NCI-H2029 treated with DMSO at 0.1 percent for 48 hours (cell line): Measurements from ENCODE around the gene IGSF9.
"Not testable (repeated sequence)": the region's sequence is repeated elsewhere in the genome, so short reads cannot be mapped to it uniquely, and the experiment has no call there.

Source experiments
- DNase-seq: peaks from one replicate; lab custom pipeline; 2025; lab: John Stamatoyannopoulos, UW

Gene IGSF9

DNA sequence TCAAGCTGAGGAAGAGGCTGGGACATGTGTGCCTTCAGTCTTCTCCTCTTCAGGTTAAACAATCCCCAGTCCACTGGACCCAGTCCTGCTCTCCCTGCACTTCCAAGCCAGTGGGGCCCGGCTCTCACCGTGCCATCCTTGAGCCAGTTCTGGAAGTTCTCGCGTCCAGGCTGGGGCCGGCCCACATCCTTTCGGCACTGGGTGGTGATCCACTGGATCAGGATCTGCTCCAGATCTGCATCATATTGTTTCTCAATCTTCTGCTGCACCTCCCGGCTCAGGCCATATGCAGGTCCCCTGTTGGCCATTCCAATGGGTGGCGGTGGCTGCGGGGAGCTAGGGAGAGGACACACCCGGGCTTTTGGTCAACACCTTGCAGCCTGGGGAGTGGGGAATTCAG lies 25.2 kb downstream of the IGSF9 start:
- no peak for DNase-seq

DNA sequence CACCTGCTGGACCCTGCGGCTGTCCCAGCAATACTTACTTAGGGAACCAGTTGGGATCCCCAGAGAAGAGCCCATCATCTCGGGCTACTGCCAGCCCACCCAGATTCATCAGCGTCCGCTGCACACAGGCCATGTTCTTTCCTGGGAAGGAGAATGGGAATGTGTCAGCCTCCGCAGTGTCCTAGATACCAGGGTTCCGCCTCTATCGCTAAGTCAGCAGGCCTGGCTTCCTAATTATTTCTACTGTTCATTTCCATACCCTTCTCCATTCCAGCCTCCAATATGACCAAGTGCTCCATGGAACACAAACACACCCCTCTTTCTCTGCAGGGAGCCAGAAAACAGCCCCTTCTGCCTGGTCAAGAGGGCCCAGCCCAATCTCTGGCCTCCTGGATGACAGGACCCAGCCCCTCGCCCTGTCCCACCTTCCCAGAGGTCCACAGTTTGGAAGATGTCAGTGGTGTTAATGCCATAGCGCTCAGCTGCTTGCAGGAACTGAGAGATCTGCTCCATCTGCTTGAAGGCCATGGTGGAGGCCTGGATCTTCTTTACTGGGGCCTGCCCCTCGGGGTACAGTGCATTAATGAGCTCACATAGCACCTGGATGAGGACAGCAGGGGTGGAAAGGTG lies 26.1 kb downstream of the IGSF9 start:
- no peak for DNase-seq

DNA sequence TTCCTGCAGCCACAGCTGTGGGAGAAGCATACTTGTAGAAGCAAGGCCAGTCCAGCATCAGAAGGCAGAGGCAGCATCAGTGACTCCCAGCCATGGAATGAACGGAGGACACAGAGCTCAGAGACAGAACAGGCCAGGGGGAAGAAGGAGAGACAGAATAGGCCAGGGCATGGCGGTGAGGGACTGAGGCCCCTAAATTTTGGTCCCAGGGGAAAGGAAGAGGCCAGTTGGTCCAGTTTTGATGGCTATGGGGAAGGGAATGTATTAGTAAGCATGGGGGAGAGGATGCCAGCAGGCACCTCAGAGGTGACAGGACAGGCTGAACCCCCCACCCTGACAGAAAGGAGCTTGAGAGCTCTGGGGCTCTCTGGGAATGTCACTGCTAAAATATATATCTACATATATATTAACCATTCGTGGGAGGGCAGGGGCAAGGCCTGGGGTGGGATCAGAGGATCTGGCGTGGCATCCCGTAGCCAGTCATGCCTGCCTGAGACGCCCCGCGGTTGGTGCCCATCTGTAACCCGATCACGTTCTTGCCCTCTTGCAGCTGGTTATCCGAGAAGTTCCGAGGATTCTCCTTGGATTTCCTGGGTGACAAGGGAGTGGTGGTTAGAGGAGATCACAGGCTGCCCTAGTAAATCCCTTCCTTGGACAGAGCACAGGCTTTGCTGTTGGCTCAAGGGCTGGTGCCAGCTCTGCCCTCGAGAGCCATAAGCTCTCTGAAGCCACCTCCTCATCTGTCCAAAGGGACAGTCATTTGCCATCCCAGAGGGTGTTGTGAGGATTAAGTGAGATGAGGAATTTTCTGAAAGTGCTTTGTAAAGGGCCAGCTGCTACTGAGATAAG lies 26.8 kb downstream of the IGSF9 start:
- DNase-seq: no peak

DNA sequence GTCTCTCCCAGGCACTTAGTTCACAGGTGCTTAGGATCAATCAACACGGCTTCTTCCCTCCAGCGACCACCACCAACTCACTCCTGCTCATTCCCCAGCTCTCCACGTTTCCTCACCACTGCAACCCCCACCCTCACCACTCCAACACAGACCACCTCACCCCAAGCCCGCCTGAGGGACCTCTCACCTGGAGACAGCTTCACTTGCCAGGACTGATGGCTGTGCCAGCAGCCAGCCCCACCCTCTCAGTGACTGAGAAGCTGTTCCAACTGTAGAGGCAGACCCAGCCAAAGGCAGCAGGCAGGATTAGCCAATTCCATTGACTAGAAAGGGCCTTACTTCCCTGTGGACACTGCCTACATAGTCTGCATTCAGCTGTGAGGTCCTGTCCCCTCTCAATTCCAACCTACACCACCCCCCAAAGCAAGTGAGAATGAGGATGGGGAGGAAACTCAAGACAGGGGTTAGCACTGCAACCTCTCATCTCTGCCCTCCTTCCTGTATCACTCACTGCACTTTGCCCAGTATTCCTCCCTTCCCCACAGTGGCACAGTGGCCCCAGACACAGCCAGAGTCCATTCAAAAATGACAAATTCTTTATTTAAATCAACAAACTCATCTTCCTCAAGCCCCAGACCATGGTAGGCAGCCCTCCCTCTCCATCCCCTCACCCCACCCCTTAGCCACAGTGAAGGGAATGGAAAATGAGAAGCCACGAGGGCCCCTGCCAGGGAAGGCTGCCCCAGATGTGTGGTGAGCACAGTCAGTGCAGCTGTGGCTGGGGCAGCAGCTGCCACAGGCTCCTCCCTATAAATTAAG lies 27.7 kb downstream of the IGSF9 start:
- DNase-seq: no peak

DNA sequence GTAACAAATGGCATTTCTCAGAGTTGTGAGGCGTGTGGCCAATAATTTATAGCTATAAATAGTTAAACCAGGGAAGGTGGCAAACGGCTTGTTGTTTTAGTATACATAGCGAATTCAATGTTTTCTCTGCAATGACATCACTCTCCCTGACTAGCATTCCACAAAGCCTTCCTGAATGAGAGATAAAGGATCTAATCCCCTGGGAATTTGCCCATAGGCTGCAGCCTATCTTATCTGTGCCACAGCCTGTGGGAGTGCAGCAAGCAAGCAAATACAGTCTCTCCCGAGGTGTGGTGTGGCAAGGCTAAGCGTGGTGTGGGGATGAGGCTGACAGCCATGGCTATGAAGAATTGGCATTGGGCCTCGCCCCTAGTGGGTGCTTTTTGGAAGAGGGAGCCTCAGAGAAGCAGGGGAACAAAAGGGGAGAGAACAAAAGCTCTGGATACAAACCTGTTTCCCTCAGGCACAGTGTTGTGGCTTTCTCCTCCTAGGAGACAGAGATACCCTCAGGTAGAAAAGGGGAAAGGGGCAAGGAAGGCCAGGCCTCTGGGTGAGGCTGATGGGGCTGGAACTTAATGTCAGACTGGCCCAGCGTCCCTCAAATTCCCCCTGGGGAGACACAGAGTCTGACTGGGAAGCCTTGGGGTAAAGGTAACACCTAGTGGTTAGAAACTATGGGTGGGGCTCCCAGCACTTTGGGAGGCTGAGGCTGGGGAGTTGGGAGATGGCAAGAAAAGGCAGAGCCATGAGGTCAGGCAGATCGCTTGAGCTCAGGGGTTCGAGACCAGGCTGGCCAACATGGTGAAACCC lies 29.0 kb downstream of the IGSF9 start:
- peak; percentile 23 for DNase-seq

DNA sequence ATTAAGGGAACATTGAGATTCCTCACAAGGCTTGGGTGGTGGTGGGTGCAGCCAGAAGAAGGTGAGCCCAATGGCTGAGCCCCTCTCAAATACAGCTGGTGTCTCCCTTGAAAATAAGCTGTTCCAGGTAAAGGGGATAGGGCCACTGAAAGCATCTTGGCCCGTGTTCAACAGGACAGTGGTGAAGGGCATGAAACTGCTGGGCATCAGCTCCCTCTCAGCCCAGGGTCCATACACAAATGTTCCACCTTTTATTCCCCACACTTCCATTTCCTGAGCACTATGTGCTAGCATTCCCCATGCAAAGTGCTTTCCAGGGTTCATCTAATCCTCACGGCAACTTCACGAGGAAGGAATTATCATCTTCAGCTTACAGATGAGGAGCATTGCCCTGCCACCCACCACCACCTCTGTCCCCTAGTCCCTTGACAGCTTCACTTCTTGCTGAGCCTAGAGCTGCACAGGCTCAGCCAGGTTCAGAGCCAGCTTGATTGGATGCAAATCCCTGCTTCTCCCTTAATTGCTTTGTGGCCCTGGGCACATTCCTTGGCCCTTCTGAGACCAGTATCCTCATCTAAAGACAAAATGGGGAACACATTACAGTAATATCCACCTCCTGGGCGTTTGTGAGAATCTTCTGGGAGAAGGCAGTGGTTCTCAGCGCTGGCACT lies 29.7 kb downstream of the IGSF9 start:
- no peak for DNase-seq

DNA sequence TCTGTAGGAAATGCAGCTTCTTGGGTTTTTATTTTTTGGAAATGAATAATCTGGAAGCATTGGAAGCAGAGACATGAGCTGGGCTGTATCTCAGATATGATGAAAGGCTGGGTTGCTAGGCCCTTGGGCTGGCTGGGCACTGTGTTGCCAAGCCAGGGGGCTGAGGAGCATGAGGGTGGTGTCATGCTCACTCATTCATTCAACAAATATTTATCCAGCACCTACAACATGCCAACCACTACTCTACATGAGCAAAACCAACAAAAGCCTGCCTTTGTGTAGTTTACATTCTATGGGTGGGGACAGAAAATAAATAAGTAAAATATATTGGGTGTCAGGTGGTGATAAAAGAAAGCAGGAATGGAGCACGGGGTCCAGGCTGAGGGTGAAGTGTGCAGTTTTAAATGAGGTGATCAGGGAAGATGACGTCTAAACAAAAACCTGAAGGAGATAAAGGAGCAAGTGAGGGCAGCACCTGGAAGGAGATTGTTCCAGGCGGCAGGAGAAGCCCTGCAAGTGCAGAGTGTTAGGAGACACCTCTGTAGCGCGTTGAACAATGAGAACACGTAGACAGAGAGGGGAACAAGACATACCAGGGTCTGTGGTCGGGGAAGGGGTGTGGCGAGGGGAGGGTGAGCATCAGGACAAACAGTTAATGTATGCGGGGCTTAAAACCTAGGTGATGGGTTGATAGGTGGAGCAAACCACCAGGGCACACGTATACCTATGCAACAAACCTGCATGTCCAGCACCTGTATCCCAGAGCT lies 31.0 kb downstream of the IGSF9 start:
- DNase-seq: peak; percentile 51

DNA sequence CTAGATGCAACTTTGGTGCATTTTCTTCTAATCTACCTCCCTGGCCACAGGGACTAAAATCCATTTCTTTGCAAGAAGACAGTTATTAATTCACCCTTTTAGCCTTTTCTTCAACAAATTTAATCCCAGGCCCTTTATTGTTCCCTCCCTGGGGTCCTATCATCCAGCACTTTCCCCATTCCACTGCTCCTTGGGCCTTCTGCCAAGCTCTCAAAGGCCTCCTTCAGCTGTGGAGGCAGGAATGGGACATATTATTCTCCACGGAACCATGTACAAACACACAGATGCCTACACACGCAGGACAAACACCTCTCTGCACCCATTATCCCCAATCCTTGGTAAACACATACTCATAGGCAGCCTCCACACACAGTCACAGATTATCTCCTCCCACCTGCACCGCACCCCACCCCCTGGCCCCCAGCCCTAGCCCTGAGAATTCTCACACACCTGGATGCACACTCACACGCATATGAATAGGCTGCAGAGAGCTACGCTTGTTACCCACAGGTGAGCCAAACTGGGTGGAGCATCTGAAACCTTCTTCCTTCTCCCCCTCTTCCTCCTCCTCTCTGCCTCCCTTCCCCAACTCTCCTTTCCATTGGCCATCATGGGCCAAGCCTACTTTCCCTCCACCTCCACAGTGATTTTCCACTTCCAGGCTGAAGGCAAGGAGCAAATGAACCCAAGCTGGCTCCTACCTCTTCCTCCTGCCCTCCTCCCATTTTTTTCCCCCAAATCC lies 31.8 kb downstream of the IGSF9 start:
- DNase-seq: peak; percentile 91

DNA sequence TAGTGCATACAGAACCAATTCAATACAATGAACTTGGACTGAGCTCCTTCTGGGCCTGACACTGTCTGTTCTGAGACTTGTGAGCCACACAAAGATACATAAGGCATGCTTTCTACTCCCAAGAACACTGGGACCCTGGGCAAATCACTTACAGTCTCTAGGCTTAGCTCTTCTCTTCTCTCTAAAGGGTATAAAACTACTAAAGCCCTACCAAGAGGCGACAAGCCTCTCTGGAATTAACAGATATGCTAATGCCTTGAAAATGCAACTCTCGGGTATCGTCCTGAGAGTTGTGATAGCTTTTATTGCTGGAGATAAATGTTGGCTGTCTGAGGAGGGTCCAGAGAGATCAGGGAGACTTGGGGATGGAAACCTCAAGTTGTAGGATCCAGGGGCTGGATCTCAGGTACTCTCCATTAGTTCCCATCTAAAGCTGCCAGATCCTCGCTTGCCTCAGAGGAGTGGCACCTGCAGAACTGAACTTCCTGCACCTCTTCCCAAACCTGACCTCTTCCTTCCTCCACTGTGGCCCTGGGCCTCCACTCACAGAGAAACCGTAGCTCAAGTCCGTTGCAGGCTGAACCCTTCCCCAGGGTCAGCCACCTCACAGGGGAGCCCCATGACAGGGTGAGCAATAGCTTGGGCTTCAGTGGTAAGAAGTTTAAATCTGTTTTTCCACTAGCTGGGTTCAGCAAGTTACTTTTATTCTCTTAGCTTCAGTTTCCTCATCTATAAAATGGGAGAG lies 33.9 kb downstream of the IGSF9 start:
- DNase-seq: no peak

DNA sequence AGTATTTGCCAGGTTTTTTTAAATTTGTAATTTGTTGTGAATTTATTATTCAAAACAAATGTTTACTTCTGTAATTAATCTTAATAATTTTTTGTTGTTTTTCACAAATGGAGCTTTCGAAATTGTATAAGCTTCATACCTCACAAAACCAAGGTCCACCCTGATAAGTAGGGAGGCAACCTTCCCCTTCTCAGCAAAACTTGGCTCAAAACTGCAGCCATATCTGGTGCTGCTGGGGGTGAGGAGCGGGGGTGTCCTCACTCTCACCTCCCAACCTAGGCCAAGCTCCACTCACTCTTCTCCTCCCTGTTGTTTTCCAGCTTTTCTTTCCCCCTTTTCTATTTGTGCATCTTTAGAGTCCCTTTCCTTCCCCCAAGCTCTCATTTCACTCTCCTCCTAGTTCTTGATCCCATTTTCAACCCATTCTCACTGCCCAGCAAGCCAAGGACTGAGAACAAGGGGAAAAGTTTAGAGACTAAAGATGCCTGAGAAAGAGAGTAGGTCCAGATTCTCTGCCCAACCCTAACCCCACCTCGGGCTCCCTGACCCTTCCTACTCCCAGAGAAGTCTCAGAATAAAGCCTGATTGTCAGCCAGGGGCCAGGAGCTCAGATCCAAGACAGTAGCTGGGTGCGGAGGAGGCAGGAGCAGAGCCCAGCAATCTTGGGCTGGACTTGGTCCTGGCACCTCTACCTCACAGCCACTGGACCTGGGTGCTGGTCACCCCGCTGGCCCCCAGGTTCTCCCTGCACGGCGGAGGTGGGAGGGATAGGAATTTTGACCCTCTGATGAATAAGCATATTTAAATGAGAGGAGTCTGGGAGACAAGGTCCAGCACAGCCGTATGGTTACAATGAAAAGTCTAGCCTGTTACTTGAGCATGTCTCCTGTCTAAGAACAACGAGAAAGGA lies 37.1 kb downstream of the IGSF9 start:
- no peak for DNase-seq

DNA sequence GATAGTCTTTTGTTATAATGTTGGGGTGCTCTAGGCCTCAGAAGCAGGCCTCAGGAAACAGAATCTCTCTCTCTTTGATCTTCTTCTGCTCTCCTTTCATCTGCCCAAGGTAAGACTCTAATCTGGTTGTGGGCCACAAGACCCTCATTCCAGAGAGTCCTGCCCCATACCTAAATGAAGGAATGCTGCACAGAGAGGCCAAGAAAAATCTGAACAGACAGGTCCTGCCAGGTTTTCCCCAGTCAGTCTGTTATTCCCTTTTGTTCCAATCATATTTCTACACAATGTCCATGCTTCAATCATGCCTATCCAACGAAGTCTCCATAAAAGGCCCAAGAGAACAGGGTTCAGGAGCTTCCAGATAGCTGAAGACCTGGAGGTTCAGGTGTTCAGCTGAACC lies 38.5 kb downstream of the IGSF9 start:
- DNase-seq: no peak

DNA sequence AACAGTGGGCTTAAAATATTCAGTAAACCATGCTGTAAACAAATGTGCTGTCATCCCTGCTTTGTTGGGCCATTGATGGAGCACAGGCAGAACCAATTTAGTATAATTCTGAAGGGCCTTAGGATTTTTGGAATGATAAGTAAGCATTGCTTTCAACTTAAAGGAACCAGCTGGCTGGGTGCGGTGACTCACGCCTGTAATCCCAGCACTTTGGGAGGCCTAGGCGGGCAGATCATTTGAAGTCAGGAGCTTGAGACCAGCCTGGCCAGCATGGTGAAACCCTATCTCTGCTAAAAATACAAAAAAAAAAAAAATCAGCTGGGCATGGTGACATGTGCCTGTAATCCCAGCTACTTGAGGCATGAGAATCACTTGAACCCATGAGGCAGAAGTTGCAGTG lies 41.4 kb downstream of the IGSF9 start:
- not testable (repeated sequence) for DNase-seq

DNA sequence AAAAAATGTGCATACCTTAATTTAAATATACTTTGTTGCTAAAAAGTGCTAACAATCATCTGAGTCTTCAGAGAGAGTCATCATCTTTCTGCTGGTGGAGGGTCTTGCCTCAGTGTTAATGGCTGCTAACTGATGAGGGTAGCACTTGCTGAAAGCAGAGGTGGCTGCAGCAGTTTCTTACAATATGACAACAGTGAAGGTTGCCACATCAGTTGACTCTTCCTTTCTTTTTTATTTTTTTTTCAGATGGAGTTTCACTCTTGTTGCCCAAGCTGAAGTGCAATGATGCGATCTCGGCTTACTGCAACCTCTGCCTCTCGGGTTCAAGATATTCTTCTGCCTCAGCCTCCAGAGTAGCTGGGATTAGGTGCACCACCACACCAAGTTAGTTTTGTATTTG lies 42.9 kb downstream of the IGSF9 start:
- no peak for DNase-seq

DNA sequence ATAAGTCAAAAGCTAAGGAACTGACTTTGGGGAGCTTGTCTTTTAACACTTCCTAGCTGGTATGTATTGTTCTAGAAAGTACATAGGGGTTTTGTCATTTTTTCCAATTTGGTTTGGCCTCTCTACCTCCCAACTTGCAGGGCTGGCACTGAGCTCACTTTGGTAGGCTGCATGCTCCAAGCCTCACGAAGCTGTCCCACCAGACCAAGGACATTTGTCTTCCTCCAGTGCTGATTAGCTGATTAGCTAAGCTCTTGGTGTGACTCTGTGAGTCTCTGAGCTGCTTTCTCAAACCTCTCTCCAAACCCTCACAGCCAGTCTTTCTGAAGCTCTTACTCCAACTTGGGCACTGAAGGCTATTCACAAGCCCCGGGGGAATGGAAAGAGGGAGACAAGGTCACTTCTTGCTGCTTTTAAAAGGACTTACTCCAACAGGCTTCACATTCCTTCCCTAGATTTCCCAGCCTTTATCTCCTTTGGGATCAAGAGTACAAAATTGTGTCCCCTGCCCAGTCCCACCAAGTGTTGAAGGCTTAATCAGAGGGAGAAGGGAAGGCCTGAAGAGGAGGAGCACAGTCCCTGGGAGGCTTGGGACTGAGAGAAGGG lies 44.6 kb downstream of the IGSF9 start:
- DNase-seq: no peak

DNA sequence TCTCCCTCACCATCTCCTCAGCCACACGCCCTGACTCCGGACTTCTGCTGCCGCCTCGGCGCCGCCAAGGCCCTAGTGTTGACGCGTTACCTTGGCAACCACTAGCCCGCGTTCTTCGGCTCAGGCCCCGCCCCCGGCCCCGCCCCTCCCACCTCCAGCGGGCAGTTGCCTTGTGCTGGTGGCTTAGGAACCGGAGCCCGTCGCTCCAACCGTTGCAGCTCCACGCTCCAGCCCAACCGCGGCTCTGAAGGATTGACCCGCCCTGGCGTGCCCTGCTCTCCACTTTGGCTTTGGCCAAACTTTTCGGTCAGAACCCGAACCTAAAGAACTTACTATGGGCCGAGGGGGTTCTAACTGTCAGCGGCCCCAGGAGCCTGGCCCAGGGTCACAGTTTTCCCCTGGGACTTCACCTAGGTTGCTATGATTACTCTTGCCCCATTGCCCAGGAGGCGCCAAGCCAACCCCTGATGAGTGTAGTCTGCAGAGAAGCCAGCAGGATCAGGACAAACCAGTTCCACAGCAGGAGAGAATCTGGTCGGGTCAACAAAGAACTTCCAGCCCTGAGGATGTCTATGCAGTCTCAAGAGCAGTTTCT lies 45.2 kb downstream of the IGSF9 start, which contains the start of gene CFAP45:
CFAP45 (minus strand) TSS at position 80 of the 595 bp plus-strand sequence; CDS start at position 13, 67 bp downstream.
- peak; percentile 66 for DNase-seq

DNA sequence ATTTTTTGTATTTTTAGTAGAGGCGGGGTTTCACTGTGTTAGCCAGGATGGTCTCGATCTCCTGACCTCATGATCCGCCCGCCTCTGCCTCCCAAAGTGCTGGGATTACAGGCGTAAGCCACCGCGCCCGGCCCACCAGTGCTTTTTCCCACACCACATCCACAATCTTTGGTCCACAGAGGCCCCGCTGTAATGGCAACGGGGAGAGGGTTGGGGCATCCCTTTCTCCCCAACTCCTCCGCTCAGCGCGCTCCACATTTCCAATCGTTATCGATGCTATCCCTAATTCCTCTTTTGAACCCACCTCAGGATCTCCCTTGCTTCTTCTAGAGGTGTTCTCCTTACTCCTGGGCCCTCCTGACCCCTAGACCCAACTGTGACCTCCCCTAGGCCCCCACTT lies 45.8 kb downstream of the IGSF9 start:
- not testable (repeated sequence) for DNase-seq

DNA sequence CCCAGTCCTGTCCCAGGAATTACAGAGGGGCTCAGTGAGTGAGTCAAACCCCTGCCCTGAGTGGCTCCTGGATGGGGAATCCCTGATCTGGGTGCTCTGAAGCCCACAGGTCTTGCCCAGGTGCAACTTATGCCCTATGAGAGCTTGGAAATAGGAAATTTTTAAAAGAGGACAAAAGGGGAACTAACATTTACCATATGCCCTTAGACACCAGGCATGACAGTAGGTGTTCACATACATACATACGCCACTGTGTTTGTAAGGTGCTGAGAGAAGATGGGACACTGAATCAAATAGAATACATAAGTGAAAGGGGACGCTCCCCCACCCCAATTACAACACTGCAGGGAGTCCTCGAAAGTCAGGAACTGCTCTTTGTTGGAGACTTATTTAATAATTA lies 46.9 kb downstream of the IGSF9 start:
- no peak for DNase-seq
